Natural killer cell treated with Interleukin-12 subunit alpha and Interleukin-12 subunit beta and Interleukin-15 and Interleukin-18, amount 100 ng/mL, for 72 hours (primary cell): ENCODE results near the gene IGFL1. TPM values are rescaled to one million over a fixed set of nuclear protein-coding genes. Genes with fewer than 3 reads are reported as not detected.
"Not testable (repeated sequence)": the region's sequence is repeated elsewhere in the genome, so short reads cannot be mapped to it uniquely, and the experiment has no call there.

ENCODE experiments used
- ATAC-seq, 2 donors: fragments of 150-1000 bp; cut with Tn5 transposase in 1 of 2; sonication (Bioruptor Pico), chemical (Tn5 transposase) in 1 of 2; 2 replicates each; pipeline ENCODE4 v1.10.0; 2021
- DNase-seq: peaks from one replicate; pipeline ENCODE4 v3.0.0; 2022; ENCODE audit warnings: low spot score
- H3K27ac Mint-ChIP-seq, 2 donors: 1 replicate in 1 of 2; 2 replicates in 1 of 2; pipeline ENCODE4 v1.8.0; 2022; ENCODE audit warnings: mixed read lengths in 2 of 2, mild to moderate bottlenecking in 1 of 2, moderate library complexity in 1 of 2
- H3K27me3 Mint-ChIP-seq, 2 donors: 1 replicate in 1 of 2; 2 replicates in 1 of 2; pipeline ENCODE4 v1.8.0; 2022; ENCODE audit warnings: mixed read lengths in 2 of 2
- H3K36me3 Mint-ChIP-seq: one replicate; pipeline ENCODE4 v1.8.0; 2022; ENCODE audit warnings: mixed read lengths
- H3K4me1 Mint-ChIP-seq, 2 donors: 1 replicate in 1 of 2; 2 replicates in 1 of 2; pipeline ENCODE4 v1.8.0; 2022; ENCODE audit warnings: low read depth in 2 of 2, mixed read lengths in 2 of 2, mild to moderate bottlenecking in 1 of 2
- H3K4me3 Mint-ChIP-seq: one replicate; pipeline ENCODE4 v1.8.0; 2022; ENCODE audit warnings: mixed read lengths
- H3K9me3 Mint-ChIP-seq: 2 replicates; pipeline ENCODE4 v1.8.0; 2022; ENCODE audit warnings: mixed read lengths
- total RNA-seq, 2 donors: library from RNA; stranded (reverse); gene quantifications; one replicate each; pipeline ENCODE4 v1.2.3, GENCODE V29; 2022

Gene IGFL1
- total RNA-seq, 2 donors from 2014 or later, result not detected

- H3K4me3 Mint-ChIP-seq, H3K36me3 Mint-ChIP-seq, H3K4me1 Mint-ChIP-seq, DNase-seq, H3K9me3 Mint-ChIP-seq, ATAC-seq, H3K27ac Mint-ChIP-seq: not testable (repeated sequence)
- peaks cover 34 to 35% of the 10 kb centered on the region in 2 donors for H3K27me3 Mint-ChIP-seq
These were observed 21.7 kb upstream of the IGFL1 start for GRCh38 chr19:46207858-46208257.

- H3K9me3 Mint-ChIP-seq, result no peaks in the 10 kb centered on the region
- H3K4me1 Mint-ChIP-seq, result no peaks in the 10 kb centered on the region
- peaks cover 40 to 41% of the 10 kb centered on the region in 2 donors for H3K27me3 Mint-ChIP-seq
- DNase-seq (no peak), ATAC-seq (no peak)
- no peaks in the 10 kb centered on the region for H3K36me3 Mint-ChIP-seq
- H3K4me3 Mint-ChIP-seq, result no peak overlapping the region
- no peak overlapping the region for H3K27ac Mint-ChIP-seq
These were observed 20.5 kb upstream of the IGFL1 start for GRCh38 chr19:46209051-46209450.

DNA sequence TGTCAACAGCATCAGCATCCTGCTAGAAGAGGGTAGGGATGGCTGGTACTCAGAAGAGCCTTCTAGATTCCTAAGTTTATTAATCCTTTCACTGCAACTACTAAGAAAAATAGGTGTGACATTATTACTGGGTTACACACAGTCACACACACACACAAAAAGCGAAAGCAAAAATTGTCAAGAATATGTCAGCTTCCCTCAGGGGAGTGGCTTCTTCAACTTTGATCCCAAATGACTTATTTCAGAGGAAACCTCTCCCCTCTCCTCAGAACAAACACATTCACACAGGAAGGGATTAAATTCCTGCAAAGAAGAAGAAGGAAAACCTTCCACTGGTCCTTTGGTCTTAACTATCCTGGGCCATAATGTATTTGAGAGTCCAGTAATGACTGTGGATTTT lies 20.1 kb upstream of the IGFL1 start:
- Mint-ChIP-seq H3K27ac (no peak overlapping the region), H3K9me3 (no peaks in the 10 kb centered on the region), H3K36me3 (no peaks in the 10 kb centered on the region), H3K27me3 (peaks cover 41 to 44% of the 10 kb centered on the region in 2 donors), H3K4me1 (no peaks in the 10 kb centered on the region), H3K4me3 (no peak overlapping the region)
- DNase-seq (no peak), ATAC-seq (no peak)

GRCh38 chr19:46210669-46211068 lies 18.9 kb upstream of the IGFL1 start:
- DNase-seq, result no peak

GRCh38 chr19:46211201-46211881 lies 18.2 kb upstream of the IGFL1 start:
- Mint-ChIP-seq H3K27me3 (peaks cover 41 to 48% of the 10 kb centered on the region in 2 donors), H3K9me3 (no peaks in the 10 kb centered on the region), H3K4me3 (no peak overlapping the region), H3K4me1 (no peaks in the 10 kb centered on the region), H3K27ac (no peak overlapping the region), H3K36me3 (no peaks in the 10 kb centered on the region)
- ATAC-seq (no peak), DNase-seq (no peak)

More at GRCh38 chr19:46210669-46211068, 18.9 kb upstream of the IGFL1 start:
- no peaks in the 10 kb centered on the region for H3K4me1 Mint-ChIP-seq
- no peaks in the 10 kb centered on the region for H3K9me3 Mint-ChIP-seq
- peaks cover 38 to 44% of the 10 kb centered on the region in 2 donors for H3K27me3 Mint-ChIP-seq
- ATAC-seq, result no peak
- H3K36me3 Mint-ChIP-seq, result no peaks in the 10 kb centered on the region
- H3K4me3 Mint-ChIP-seq, result no peak overlapping the region
- H3K27ac Mint-ChIP-seq, result no peak overlapping the region

DNA sequence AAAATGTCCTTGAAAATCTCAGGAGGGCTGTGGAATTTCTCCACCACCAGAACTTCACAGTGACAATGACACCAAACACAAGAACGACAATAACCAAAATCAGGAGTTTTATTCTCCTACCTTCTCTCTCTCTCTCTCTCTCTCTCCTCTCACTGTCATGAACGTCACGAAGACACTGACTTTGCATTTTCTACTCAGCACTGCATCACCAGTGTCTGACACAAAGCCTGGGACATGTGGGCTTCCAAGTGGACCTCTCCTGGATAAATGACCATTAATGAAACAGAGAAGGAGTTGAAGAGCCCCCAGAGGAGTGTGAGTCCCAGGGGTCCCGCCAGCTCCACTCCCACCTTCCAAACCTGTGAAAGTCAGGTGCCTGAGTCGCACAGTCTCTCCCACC lies 16.9 kb upstream of the IGFL1 start:
- H3K36me3 Mint-ChIP-seq, DNase-seq, H3K9me3 Mint-ChIP-seq, H3K27ac Mint-ChIP-seq, H3K4me3 Mint-ChIP-seq, H3K4me1 Mint-ChIP-seq, ATAC-seq: not testable (repeated sequence)
- H3K27me3 Mint-ChIP-seq, result peaks cover 47 to 61% of the 10 kb centered on the region in 2 donors

DNA sequence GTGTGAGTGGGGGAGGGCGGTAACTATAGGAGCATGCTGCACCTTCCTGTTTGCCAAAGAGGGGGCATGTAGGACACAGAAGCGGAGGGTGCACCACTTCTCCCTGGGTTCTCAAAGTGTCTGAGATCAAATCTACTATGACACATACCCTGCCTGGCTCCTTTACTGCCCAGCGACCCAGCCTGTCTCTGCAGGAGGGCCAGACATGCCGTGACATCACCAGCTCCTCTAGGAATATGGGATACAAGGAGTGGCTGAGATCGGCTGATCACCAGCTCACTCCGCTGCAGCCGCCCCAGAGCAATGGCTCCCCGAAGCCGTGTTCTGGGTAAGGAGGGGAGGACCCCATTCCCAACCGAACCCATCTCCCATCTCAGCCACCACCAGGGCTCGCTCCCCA lies 16.4 kb upstream of the IGFL1 start:
- no peak for ATAC-seq
- H3K9me3 Mint-ChIP-seq, result no peaks in the 10 kb centered on the region
- H3K27me3 Mint-ChIP-seq, result peaks cover 52 to 64% of the 10 kb centered on the region in 2 donors

DNA sequence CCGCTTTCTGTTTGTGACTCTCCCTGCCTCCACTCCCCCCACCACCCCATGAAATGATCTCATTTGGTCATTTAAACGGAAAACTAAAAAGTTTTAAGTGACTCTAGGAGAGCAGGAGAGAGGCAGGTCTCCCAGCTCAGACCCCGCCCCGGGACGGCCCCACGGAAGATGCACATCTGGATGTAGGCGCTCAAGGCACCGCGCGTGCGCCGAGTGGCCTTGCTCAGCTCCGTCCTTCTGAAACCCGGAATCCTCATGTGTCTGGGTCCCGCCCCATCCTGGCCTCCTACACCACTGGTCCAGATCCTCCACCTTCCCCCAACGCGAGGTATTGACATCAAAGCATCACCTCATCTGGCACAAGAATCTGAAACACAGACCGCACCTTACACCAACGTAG lies 15.7 kb upstream of the IGFL1 start:
- H3K4me1 Mint-ChIP-seq, result no peaks in the 10 kb centered on the region

More for the DNA sequence above, 16.4 kb upstream of the IGFL1 start:
- H3K4me1 Mint-ChIP-seq, result no peaks in the 10 kb centered on the region
- no peaks in the 10 kb centered on the region for H3K36me3 Mint-ChIP-seq
- no peak for DNase-seq
- no peak overlapping the region for H3K27ac Mint-ChIP-seq
- no peak overlapping the region for H3K4me3 Mint-ChIP-seq

DNA sequence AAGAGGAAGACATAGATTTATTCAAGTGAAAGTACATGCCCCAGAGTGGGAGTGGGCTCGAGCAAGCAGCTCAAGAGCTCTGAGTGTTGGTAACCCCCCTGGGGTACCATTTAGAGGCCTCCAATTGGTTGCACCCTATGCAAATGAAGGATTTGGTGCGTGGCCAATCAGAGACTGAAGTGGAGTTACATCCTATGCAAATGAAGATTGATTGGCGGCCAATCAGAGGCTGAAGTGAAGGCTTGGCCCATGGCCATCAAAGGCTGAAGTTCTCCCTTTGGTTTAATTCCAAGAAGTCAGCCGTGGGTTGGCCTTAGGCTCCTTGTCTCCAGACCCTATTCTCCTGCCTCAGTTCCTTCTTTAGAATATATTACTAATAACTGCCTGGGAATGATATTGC lies 12.9 kb upstream of the IGFL1 start:
- Mint-ChIP-seq H3K36me3 (no peaks in the 10 kb centered on the region), H3K9me3 (no peaks in the 10 kb centered on the region), H3K27ac (no peak overlapping the region), H3K27me3 (peaks cover 39 to 55% of the 10 kb centered on the region in 2 donors), H3K4me3 (no peak overlapping the region), H3K4me1 (no peaks in the 10 kb centered on the region)
- ATAC-seq (no peak), DNase-seq (no peak)

More for the DNA sequence above, 15.7 kb upstream of the IGFL1 start:
- no peaks in the 10 kb centered on the region for H3K36me3 Mint-ChIP-seq
- no peaks in the 10 kb centered on the region for H3K9me3 Mint-ChIP-seq
- H3K27me3 Mint-ChIP-seq, result peaks cover 49 to 58% of the 10 kb centered on the region in 2 donors
- H3K27ac Mint-ChIP-seq, result no peak overlapping the region
- no peak for DNase-seq
- no peak overlapping the region for H3K4me3 Mint-ChIP-seq
- no peak for ATAC-seq

GRCh38 chr19:46217476-46217875 lies 12.1 kb upstream of the IGFL1 start:
- H3K9me3 Mint-ChIP-seq, result no peaks in the 10 kb centered on the region
- no peaks in the 10 kb centered on the region for H3K4me1 Mint-ChIP-seq
- no peaks in the 10 kb centered on the region for H3K36me3 Mint-ChIP-seq
- H3K27me3 Mint-ChIP-seq, result peaks cover 39 to 52% of the 10 kb centered on the region in 2 donors
- no peak overlapping the region for H3K4me3 Mint-ChIP-seq
- no peak overlapping the region for H3K27ac Mint-ChIP-seq
- DNase-seq (no peak), ATAC-seq (no peak)

- H3K27me3 Mint-ChIP-seq, result peaks cover 36 to 45% of the 10 kb centered on the region in 2 donors
- H3K36me3 Mint-ChIP-seq, result no peaks in the 10 kb centered on the region
- no peak for DNase-seq
- H3K9me3 Mint-ChIP-seq, result no peaks in the 10 kb centered on the region
- no peaks in the 10 kb centered on the region for H3K4me1 Mint-ChIP-seq
- ATAC-seq, result no peak
- H3K4me3 Mint-ChIP-seq, result no peak overlapping the region
- H3K27ac Mint-ChIP-seq, result no peak overlapping the region
These were observed 11.4 kb upstream of the IGFL1 start for GRCh38 chr19:46218160-46218559.

DNA sequence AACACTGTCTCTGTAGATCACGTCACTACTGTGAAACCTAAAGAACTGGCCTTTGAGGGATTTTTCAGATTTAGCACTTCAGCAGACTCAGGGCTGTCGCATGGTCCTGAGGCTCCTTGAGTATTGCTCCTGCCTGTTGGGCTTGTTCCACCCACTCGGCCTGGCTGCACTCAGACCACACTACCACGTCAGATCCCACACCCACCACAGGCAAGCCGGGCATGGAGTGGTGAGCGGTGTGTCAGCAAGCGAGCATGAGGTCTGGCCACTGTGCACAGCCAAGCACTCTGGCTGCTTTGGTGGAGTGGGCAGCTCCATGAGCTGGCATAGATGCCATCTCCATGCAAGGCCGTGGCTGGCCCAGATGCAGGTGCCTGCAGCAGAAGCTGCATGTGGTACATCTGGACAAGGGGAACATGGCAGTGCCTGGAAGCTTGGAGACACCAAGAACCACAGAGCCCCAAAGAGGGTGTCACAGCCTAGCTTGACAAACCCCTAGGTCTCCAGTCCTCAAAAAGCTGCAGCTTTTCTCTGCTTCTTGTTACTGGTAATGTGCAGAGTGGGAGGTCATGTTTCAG lies 9.4 kb upstream of the IGFL1 start:
- peaks cover 40 to 41% of the 10 kb centered on the region in 2 donors for H3K27me3 Mint-ChIP-seq
- H3K36me3 Mint-ChIP-seq, result no peaks in the 10 kb centered on the region
- H3K27ac Mint-ChIP-seq, result no peak overlapping the region
- ATAC-seq (peak in 1 of 2 donors; percentile 33), DNase-seq (no peak)
- no peaks in the 10 kb centered on the region for H3K4me1 Mint-ChIP-seq
- no peak overlapping the region for H3K4me3 Mint-ChIP-seq
- no peaks in the 10 kb centered on the region for H3K9me3 Mint-ChIP-seq

DNA sequence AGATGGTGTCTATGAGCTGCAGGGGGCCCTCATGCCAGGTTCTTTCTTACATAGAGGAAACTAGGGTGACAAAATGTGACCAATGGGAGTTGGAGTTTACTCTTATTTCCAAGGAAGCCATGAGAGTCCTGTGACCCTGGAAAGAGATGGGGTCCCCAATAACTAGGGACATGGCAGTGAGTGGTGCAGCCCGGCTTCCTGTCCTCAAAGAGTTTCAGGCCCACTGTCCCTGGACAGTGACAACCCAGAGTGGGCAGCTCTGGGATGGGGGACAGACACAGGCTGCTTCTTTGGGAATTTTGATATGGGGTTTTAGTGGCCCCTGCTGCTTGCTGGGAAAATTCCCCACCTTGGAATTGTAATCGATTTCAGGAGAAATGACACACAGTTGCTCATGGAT lies 8.4 kb upstream of the IGFL1 start:
- H3K4me3 Mint-ChIP-seq, result no peak overlapping the region
- no peaks in the 10 kb centered on the region for H3K36me3 Mint-ChIP-seq
- H3K9me3 Mint-ChIP-seq, result no peaks in the 10 kb centered on the region
- no peak overlapping the region for H3K27ac Mint-ChIP-seq
- DNase-seq (no peak), ATAC-seq (no peak)
- H3K4me1 Mint-ChIP-seq, result peaks cover 6 to 8% of the 10 kb centered on the region in 2 donors
- H3K27me3 Mint-ChIP-seq, result peaks cover 37 to 48% of the 10 kb centered on the region in 2 donors

- Mint-ChIP-seq H3K4me1 (peaks cover 6 to 8% of the 10 kb centered on the region in 2 donors), H3K27ac (no peak overlapping the region), H3K36me3 (no peaks in the 10 kb centered on the region), H3K9me3 (no peaks in the 10 kb centered on the region), H3K4me3 (no peak overlapping the region), H3K27me3 (peaks cover 32 to 39% of the 10 kb centered on the region in 2 donors)
- DNase-seq (no peak), ATAC-seq (no peak)
These were observed 7.4 kb upstream of the IGFL1 start for GRCh38 chr19:46221981-46222610.
